Islet precursor cell (in vitro differentiated cells): Measurements from ENCODE around the gene SERPINB1.

Source experiments
- DNase-seq: peaks from one replicate; pipeline ENCODE4 v3.0.0-alpha.2; 2018

Gene SERPINB1

DNA sequence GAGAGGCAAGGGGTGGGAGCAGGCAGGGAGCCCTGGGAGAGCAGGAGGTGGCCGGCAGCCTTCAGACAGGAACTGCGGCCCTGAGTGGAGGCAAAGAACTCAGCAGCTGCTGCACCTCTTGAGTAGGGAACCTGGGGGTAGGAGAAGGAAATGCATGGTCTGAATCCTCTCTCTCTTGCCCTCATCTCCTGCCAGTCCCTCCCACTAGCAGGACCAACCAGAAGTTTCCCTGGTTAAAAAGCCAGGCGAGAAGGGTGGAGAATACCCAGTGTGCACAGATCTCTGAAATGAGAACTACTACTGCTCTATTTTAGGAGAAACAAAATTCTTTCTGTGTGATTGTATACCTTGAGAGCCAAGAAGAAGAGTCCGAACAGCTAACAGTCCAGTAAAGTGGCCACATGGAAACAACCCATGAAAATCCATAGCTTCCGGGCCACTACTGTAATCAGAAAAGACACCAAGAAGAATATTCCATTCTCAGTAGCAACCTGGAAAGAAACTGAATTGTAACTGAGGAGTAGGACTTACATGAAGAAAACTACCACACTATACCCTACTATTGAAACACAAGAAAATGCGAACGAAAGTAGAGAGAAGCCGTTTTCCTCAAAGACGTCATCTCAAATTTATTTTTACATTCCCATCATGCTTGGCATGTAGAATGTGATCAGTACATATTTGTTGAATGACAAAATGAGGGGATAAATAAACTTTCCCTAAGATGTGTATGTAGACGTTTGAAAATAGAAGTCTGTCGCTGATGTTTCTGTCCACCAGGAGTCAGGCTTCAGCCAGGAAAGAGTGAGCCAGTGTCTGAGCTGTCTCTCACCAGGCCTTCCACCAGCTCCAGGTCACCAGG is 50.8 kb downstream of the SERPINB1 start:
- DNase-seq, result peak; percentile 84

DNA sequence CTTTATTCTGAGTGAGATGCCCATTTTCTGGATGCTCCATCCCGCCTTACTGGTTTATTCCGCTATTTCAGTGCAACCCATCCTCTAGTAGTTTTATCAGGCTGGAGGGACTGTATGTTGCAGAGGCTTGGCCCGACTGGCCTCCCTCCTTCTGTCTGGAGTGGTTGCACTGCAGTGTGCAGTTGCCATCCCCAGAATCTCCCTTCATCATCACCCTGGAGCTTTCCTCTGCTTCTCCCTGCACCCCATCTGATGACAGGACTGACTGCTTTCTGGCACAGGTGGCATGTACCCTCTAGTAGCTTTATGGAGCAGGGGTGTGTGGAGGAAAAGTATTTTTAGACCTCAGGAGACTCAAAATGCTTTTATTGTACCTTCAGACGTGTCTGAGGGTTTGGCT is 55.4 kb downstream of the SERPINB1 start:
- no peak for DNase-seq

DNA sequence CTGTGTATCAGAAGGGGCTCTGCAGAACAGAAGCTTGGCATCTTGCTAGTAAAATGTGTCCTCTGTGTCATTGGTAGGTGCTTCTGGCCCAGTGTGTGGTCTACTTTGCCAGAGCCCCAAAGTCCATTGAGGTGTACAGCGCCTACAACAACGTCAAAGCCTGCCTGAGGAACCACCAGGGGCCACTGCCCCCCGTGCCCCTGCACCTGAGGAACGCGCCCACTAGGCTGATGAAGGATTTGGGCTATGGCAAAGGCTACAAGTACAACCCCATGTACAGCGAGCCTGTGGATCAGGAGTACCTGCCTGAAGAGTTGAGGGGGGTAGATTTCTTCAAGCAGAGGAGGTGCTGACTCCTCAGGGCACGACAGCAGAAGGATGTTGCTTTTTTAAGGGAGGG is 56.7 kb downstream of the SERPINB1 start:
- DNase-seq, result no peak

DNA sequence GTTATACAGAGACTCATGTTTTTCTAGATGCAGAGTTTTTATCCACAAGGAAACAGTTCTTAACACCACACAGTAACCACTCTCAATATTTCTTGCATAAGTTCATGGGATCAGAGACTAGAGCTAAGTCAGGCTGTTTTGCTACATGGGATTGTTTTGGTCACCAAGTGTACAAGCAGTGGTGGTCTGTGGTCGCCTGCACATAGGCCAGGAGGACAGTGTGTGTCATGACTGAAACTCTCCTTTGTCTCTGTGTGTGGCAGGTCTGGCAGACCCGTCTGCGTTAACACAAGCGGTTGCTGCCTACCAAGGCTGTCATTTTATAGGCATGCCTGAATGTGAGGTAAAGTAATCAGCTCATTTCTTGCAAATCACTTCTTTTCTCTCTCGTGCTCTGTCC is 57.6 kb downstream of the SERPINB1 start:
- no peak for DNase-seq

DNA sequence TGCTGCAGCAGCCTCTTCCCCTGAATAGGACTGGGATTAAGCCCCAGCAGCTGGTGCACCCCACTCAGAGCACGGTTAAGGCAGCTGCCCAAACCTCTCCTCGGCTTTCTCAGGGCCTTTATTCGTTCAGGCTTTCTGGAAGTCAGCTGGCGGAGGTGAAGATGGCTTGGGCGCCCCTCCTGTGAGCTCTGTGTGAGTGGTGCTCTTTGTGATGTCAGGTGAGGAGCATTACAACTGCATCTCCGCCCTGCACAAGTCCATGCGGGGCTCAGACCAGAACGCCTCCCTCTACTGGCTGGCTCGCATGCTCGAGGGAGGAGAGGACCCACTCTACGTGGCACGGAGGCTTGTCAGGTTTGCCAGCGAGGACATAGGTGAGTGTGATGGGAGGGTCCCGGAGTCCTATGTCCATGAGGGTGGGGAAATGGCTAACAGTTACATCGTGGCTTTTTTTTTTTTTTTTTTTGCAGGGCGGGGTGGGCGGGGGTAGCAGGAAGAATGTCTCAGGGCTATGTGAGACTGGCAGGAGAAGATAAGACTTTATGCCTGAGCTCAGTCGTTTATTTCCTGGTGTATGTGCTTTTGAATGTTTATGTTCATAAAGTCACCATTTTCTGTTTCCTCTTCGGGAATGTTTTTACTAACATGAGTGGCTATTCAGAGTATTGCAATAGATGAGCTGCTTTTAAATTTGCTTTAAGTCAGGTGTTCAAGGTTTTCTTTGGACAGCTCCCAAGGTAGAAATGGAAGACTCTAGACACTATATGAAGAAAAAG is 58.3 kb downstream of the SERPINB1 start:
- DNase-seq, result no peak

DNA sequence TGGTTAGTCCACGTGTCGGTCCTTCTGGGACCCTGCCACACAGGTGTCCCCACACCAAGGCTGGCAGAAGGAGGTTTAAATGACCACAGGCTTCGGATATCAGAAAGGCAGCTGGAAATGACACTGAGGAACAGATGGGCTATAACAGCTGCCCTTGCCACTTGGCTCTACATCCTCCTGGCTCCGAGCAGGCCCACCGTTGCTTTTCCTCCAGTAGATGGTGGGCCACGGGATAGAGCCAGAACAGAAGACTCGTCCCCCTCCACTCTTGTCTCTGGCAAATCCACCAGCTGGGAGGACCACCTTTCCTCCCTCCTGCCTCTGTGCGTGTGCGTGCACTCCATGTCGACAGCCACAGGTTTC is 58.9 kb downstream of the SERPINB1 start:
- no peak for DNase-seq

DNA sequence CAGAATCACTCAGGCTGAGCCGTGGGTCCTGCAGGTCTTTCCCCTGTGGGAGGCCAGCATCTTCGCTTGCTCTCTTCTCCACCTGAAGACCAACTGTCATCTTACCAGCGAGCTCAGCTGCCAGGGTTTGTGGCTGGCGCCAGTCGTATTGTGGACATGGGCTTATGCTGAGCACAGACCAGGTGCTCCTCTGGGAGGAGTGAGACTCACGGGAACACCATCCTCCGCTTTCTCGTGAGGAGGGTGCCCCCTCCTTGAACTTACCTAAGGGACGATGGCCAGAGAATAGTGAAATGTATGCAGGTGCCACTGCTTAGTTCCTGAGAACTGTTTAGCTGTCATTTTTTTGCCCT is 59.3 kb downstream of the SERPINB1 start:
- no peak for DNase-seq
